OCI-LY1 (cell line): ENCODE data around the gene MDC1.

Source experiments
- H2AFZ ChIP-seq: fragments of 200-600 bp; sonication (generic), shearing (Covaris generic); 2 replicates; pipeline ENCODE4 v1.6.0; 2014; ENCODE audit warnings: antibody characterized with exemption, mild to moderate bottlenecking, low read length
- H3F3A ChIP-seq: fragments of 200-600 bp; sonication (generic), shearing (Covaris generic); 2 replicates; pipeline ENCODE4 v1.6.0; 2014; ENCODE audit warnings: mild to moderate bottlenecking, antibody characterized with exemption, low read length, moderate library complexity; ENCODE audit not compliant: insufficient read depth
- H3K27ac ChIP-seq: fragments of 200-600 bp; sonication (generic); 2 replicates; pipeline ENCODE4 v1.5.1; 2014; ENCODE audit warnings: low read length, mixed run types, mild to moderate bottlenecking, low read depth; ENCODE audit not compliant: poor library complexity, severe bottlenecking
- H3K27me3 ChIP-seq: fragments of 200-600 bp; sonication (generic); 2 replicates; pipeline ENCODE4 v1.6.0; 2014; ENCODE audit warnings: antibody characterized with exemption, mild to moderate bottlenecking, low read length, moderate library complexity; ENCODE audit not compliant: insufficient read depth
- H3K36me3 ChIP-seq: fragments of 200-600 bp; sonication (generic); 2 replicates; pipeline ENCODE4 v1.6.1; 2014; ENCODE audit warnings: mild to moderate bottlenecking, antibody characterized with exemption, low read length, moderate library complexity, mixed read lengths; ENCODE audit not compliant: insufficient read depth
- H3K4me1 ChIP-seq: fragments of 200-600 bp; sonication (generic); 2 replicates; pipeline ENCODE4 v1.5.1; 2014; ENCODE audit warnings: mild to moderate bottlenecking, low read length, moderate library complexity; ENCODE audit not compliant: insufficient read depth, severe bottlenecking
- H3K4me2 ChIP-seq: fragments of 200-600 bp; sonication (generic), shearing (Covaris generic); 2 replicates; pipeline ENCODE4 v1.6.1; 2014; ENCODE audit warnings: low read length
- H3K4me3 ChIP-seq: fragments of 200-600 bp; sonication (generic); 2 replicates; pipeline ENCODE4 v1.5.1; 2014; ENCODE audit warnings: low read length, low read depth, mild to moderate bottlenecking, mixed read lengths; ENCODE audit not compliant: poor library complexity, severe bottlenecking
- H3K79me2 ChIP-seq: fragments of 200-600 bp; shearing (Covaris generic); 2 replicates; pipeline ENCODE4 v1.6.1; 2016; ENCODE audit warnings: mixed run types, low read length, mixed read lengths; ENCODE audit not compliant: insufficient read depth
- H3K9ac ChIP-seq: fragments of 200-600 bp; sonication (generic), shearing (Covaris generic); 2 replicates; pipeline ENCODE4 v1.6.1; 2014; ENCODE audit warnings: mild to moderate bottlenecking, low read length, mixed read lengths
- H3K9me2 ChIP-seq: fragments of 200-600 bp; sonication (generic), shearing (Covaris generic); 2 replicates; pipeline ENCODE4 v1.6.1; 2014; ENCODE audit warnings: low read depth, mild to moderate bottlenecking, low read length, mixed read lengths
- H3K9me3 ChIP-seq: fragments of 200-600 bp; shearing (Covaris generic); 2 replicates; pipeline ENCODE4 v1.6.1; 2014; ENCODE audit warnings: low read length, mixed read lengths
- H4K20me1 ChIP-seq: fragments of 200-600 bp; sonication (generic), shearing (Covaris generic); 2 replicates; pipeline ENCODE4 v1.6.0; 2016; ENCODE audit warnings: mild to moderate bottlenecking, low read length; ENCODE audit not compliant: insufficient read depth
- CTCF ChIP-seq: fragments of 200-600 bp; sonication (generic), shearing (Covaris generic); IDR thresholded peaks from 2 replicates; pipeline ENCODE4 v1.5.1; 2017; ENCODE audit warnings: mild to moderate bottlenecking, antibody characterized with exemption, low read length, moderate library complexity, mixed read lengths
- EZH2 ChIP-seq: fragments of 200-600 bp; sonication (generic), shearing (Covaris generic); IDR thresholded peaks from 2 replicates; pipeline ENCODE4 v1.8.0; 2017; ENCODE audit warnings: borderline replicate concordance, mixed run types, mild to moderate bottlenecking, antibody characterized with exemption, low read length, moderate library complexity, mixed read lengths

MDC1 gene

GRCh38 chr6:30683980-30684338, 33.1 kb downstream of the MDC1 start:
- no peaks in the 10 kb centered on the region for H3K9me2 ChIP-seq
- no peaks in the 10 kb centered on the region for H3K27me3 ChIP-seq
- no peak overlapping the region for H2AFZ ChIP-seq
- peaks cover 18% of the 10 kb centered on the region for H3F3A ChIP-seq
- peaks cover 82% of the 10 kb centered on the region for H3K4me1 ChIP-seq
- peak overlapping the region; percentile 95 for H3K27ac ChIP-seq
- no peak for TF ChIP-seq EZH2
- TF ChIP-seq CTCF, result no peak
- H3K36me3 ChIP-seq, result peaks cover 10% of the 10 kb centered on the region; the same call in 1 of the 2 replicates
- peak overlapping the region; percentile 87 for H3K4me3 ChIP-seq
- peaks cover 38% of the 10 kb centered on the region for H3K79me2 ChIP-seq
- H4K20me1 ChIP-seq, result no peaks in the 10 kb centered on the region
- H3K4me2 ChIP-seq, result peak overlapping the region; percentile 75
- peak overlapping the region; percentile 95 for H3K9ac ChIP-seq
- H3K9me3 ChIP-seq, result no peaks in the 10 kb centered on the region

GRCh38 chr6:30683183-30683979, 33.7 kb downstream of the MDC1 start:
- H4K20me1 ChIP-seq, result no peaks in the 10 kb centered on the region
- H3K27me3 ChIP-seq, result no peaks in the 10 kb centered on the region
- H3K4me3 ChIP-seq, result peak overlapping the region; percentile 87
- TF ChIP-seq CTCF, result no peak
- no peak for TF ChIP-seq EZH2
- peak overlapping the region; percentile 95 for H3K9ac ChIP-seq
- peaks cover 14% of the 10 kb centered on the region; the same call in 1 of the 2 replicates for H3K36me3 ChIP-seq
- peaks cover 80% of the 10 kb centered on the region for H3K4me1 ChIP-seq
- no peaks in the 10 kb centered on the region for H3K9me3 ChIP-seq
- H3K9me2 ChIP-seq, result no peaks in the 10 kb centered on the region
- no peak overlapping the region for H2AFZ ChIP-seq
- peak overlapping the region; percentile 75 for H3K4me2 ChIP-seq
- H3F3A ChIP-seq, result peaks cover 16% of the 10 kb centered on the region
- H3K79me2 ChIP-seq, result peaks cover 38% of the 10 kb centered on the region
- peak overlapping the region; percentile 95 for H3K27ac ChIP-seq

- Histone ChIP-seq H3F3A (peaks cover 7% of the 10 kb centered on the region; the same call in 1 of the 2 replicates), H2AFZ (no peak overlapping the region), H3K9me3 (no peaks in the 10 kb centered on the region), H3K9me2 (no peaks in the 10 kb centered on the region), H3K4me2 (peak overlapping the region; percentile 75), H3K79me2 (peaks cover 38% of the 10 kb centered on the region), H3K9ac (peak overlapping the region; percentile 95), H3K27me3 (no peaks in the 10 kb centered on the region), H3K4me3 (peak overlapping the region; percentile 87), H3K4me1 (peaks cover 71% of the 10 kb centered on the region), H3K27ac (peak overlapping the region; percentile 95), H3K36me3 (peaks cover 18% of the 10 kb centered on the region; the same call in 1 of the 2 replicates), H4K20me1 (no peaks in the 10 kb centered on the region)
- TF ChIP-seq EZH2, result no peak
- TF ChIP-seq CTCF, result no peak
These were observed 34.7 kb downstream of the MDC1 start for GRCh38 chr6:30682143-30683117.
